H1 (cell line): ENCODE results near the gene ABHD14A.

Experiments used
- ATF2 ChIP-seq: IDR thresholded peaks from 2 replicates; pipeline ENCODE4 v1.6.1; 2012; ENCODE audit warnings: low read length, inconsistent platforms
- BACH1 ChIP-seq: IDR thresholded peaks from 2 replicates; pipeline ENCODE4 v1.6.1; 2012; ENCODE audit warnings: low read length, improper control_type of control experiment
- BCL11A ChIP-seq, 2 experiments: IDR thresholded peaks; one replicate each; pipeline ENCODE4 v1.6.1; 2011; ENCODE audit warnings: low read depth in 2 of 2, low read length in 2 of 2, mild to moderate bottlenecking in 2 of 2
- CREB1 ChIP-seq: IDR thresholded peaks from 2 replicates; pipeline ENCODE4 v1.6.1; 2012; ENCODE audit warnings: inconsistent platforms
- CTBP2 ChIP-seq: IDR thresholded peaks from 2 replicates; pipeline ENCODE4 v1.7.0; 2011; ENCODE audit warnings: borderline replicate concordance, mild to moderate bottlenecking, moderate library complexity, mixed read lengths, low read length; ENCODE audit not compliant: insufficient read depth, insufficient read length
- CTCF ChIP-seq, 3 experiments: IDR thresholded peaks; 1 replicate in 2 of 3; 2 replicates in 1 of 3; pipeline versions ENCODE4 v1.5.1 to v1.6.1; 2011; ENCODE audit warnings: low read length in 3 of 3, mild to moderate bottlenecking in 3 of 3, inconsistent platforms in 2 of 3, low read depth in 1 of 3, moderate library complexity in 1 of 3; ENCODE audit not compliant: insufficient read depth in 1 of 3; ENCODE audit errors: control extremely low read depth in 1 of 3
- EP300 ChIP-seq, 2 experiments: IDR thresholded peaks; 1 replicate in 1 of 2; 2 replicates in 1 of 2; pipeline ENCODE4 v1.6.1; 2011 to 2012; ENCODE audit warnings: low read depth in 2 of 2, low read length in 2 of 2, mild to moderate bottlenecking in 2 of 2, borderline replicate concordance in 1 of 2, inconsistent platforms in 1 of 2, moderate library complexity in 1 of 2
- EZH2 ChIP-seq: fragments of 200-600 bp; sonication (generic); IDR thresholded peaks from 2 replicates; pipeline ENCODE4 v1.7.1; 2012; ENCODE audit warnings: low read depth, mild to moderate bottlenecking, moderate library complexity, low read length, inconsistent platforms; ENCODE audit not compliant: severe bottlenecking
- KDM1A ChIP-seq: fragments of 200-600, 300-600 bp; sonication (generic); IDR thresholded peaks from 2 replicates; pipeline ENCODE4 v1.7.1; 2016; ENCODE audit warnings: mild to moderate bottlenecking, low read length, borderline replicate concordance
- RAD21 ChIP-seq, 2 experiments: IDR thresholded peaks in 1 of 2; conservative IDR thresholded peaks in 1 of 2; 2 replicates each; pipeline ENCODE4 v1.6.1; 2011; ENCODE audit warnings: low read depth in 2 of 2, low read length in 2 of 2, improper control_type of control experiment in 1 of 2, inconsistent platforms in 1 of 2, mild to moderate bottlenecking in 1 of 2, moderate library complexity in 1 of 2
- RXRA ChIP-seq: IDR thresholded peaks from 2 replicates; pipeline ENCODE4 v1.6.1; 2011; ENCODE audit warnings: low read depth, mild to moderate bottlenecking, low read length, moderate library complexity; ENCODE audit not compliant: insufficient read depth
- TAF1 ChIP-seq: IDR thresholded peaks from 2 replicates; pipeline ENCODE4 v1.6.1; 2011; ENCODE audit warnings: mild to moderate bottlenecking, low read depth, low read length
- TEAD4 ChIP-seq: IDR thresholded peaks from 2 replicates; pipeline ENCODE4 v1.6.1; 2012; ENCODE audit warnings: low read depth, low read length, inconsistent platforms, mixed read lengths
- ZNF274 ChIP-seq: IDR thresholded peaks from 2 replicates; pipeline ENCODE4 v1.7.0; 2012; ENCODE audit warnings: low read length, borderline replicate concordance; ENCODE audit errors: extremely low read depth

GRCh38 chr3:51978143-51978502 lies 3.3 kb downstream of the ABHD14A start:
- TF ChIP-seq CTCF (IDR thresholded peaks at IDR 0.05; ENCODE audit: control extremely low read depth in 1 of 3, insufficient read depth in 1 of 3, low read depth in 1 of 3, low read length in 3 of 3): no peak
- TF ChIP-seq ATF2: no peak
- no peak for TF ChIP-seq TAF1
- TF ChIP-seq TEAD4: no peak
- no peak for TF ChIP-seq EP300 (IDR thresholded peaks at IDR 0.05; ENCODE audit: borderline replicate concordance in 1 of 2, low read depth in 2 of 2, low read length in 2 of 2)
- TF ChIP-seq CTBP2: no peak
- no peak for TF ChIP-seq EZH2
- no peak for TF ChIP-seq BCL11A (IDR thresholded peaks at IDR 0.05; ENCODE audit: low read depth in 2 of 2, low read length in 2 of 2)
- TF ChIP-seq KDM1A: no peak
- no peak for TF ChIP-seq CREB1
- no peak for TF ChIP-seq BACH1
- TF ChIP-seq RXRA: no peak
- TF ChIP-seq ZNF274: no peak
- no peak for TF ChIP-seq RAD21 (IDR thresholded peaks at IDR 0.05 in 1 of 2, conservative IDR thresholded peaks at IDR 0.05 in 1 of 2; ENCODE audit: low read depth in 2 of 2, low read length in 2 of 2)
